IgD-negative memory B cell (primary cell): Measurements from ENCODE around the gene CADPS2. TPM values are rescaled to one million over a fixed set of nuclear protein-coding genes. Genes with fewer than 3 reads are reported as not detected.

Experiments
- H3K27ac Mint-ChIP-seq, 3 donors: one replicate each; pipeline ENCODE4 v1.8.0; 2020 to 2022; ENCODE audit warnings: mild to moderate bottlenecking in 3 of 3, mixed read lengths in 3 of 3, moderate library complexity in 1 of 3
- H3K27me3 Mint-ChIP-seq: one replicate; pipeline ENCODE4 v1.8.0; 2021; ENCODE audit warnings: mixed read lengths
- H3K36me3 Mint-ChIP-seq: one replicate; pipeline ENCODE4 v1.8.0; 2020; ENCODE audit warnings: mild to moderate bottlenecking, mixed read lengths
- H3K4me1 Mint-ChIP-seq, 3 donors: one replicate each; pipeline ENCODE4 v1.8.0; 2020 to 2022; ENCODE audit warnings: mixed read lengths in 3 of 3, mild to moderate bottlenecking in 1 of 3
- H3K4me3 Mint-ChIP-seq, 4 donors: one replicate each; pipeline ENCODE4 v1.8.0; 2020 to 2022; ENCODE audit warnings: mild to moderate bottlenecking in 4 of 4, mixed read lengths in 4 of 4, moderate library complexity in 3 of 4
- H3K9me3 Mint-ChIP-seq, 3 donors: one replicate each; pipeline ENCODE4 v1.8.0; 2020 to 2021; ENCODE audit warnings: mixed read lengths in 3 of 3, mild to moderate bottlenecking in 1 of 3
- polyA plus RNA-seq: library from polyadenylated mRNA; unstranded; fragments of 300-500 nt; fragmentation: Illumina TruSeq; gene quantifications from one replicate; pipeline ENCODE4 v1.2.3, GENCODE V29; 2021

CADPS2 gene
- polyA plus RNA-seq, 1 donor from 2014 or later = not detected

GRCh38 chr7:122619664-122620063 is 266.6 kb downstream of the CADPS2 start:
- no peaks in the 10 kb centered on the region for H3K36me3 Mint-ChIP-seq
- no peak overlapping the region for H3K27ac Mint-ChIP-seq
- no peaks in the 10 kb centered on the region for H3K4me1 Mint-ChIP-seq
- peaks cover 0 to 2% (median 0%) of the 10 kb centered on the region in 3 donors for H3K9me3 Mint-ChIP-seq
- no peak overlapping the region for H3K4me3 Mint-ChIP-seq
- no peaks in the 10 kb centered on the region for H3K27me3 Mint-ChIP-seq

GRCh38 chr7:122618585-122619189 is 267.6 kb downstream of the CADPS2 start:
- Mint-ChIP-seq H3K4me3 (no peak overlapping the region), H3K27me3 (no peaks in the 10 kb centered on the region), H3K9me3 (peaks cover 0 to 2% (median 0%) of the 10 kb centered on the region in 3 donors), H3K36me3 (no peaks in the 10 kb centered on the region), H3K27ac (no peak overlapping the region), H3K4me1 (no peaks in the 10 kb centered on the region)

DNA sequence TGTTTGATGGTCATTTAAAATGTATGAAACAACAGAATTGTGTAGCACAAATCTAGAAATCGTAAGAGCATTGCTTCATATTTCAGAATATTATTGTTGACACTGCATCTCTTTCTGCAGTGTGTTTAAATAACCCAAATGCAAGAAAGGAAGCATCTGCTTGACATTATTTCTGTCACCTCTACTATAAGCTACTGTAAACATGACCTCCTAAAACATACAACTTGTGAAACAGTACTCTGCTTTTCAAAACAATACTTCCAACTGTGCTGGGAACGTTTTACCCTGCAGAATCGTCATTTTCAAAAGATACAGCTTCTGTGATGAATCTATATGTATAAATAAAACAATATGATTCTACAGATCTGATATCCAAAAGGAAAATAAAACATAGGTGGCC is 269.3 kb downstream of the CADPS2 start:
- H3K27me3 Mint-ChIP-seq = no peaks in the 10 kb centered on the region
- H3K27ac Mint-ChIP-seq = no peak overlapping the region
- no peaks in the 10 kb centered on the region for H3K36me3 Mint-ChIP-seq

GRCh38 chr7:122605929-122606328 is 280.3 kb downstream of the CADPS2 start:
- H3K27me3 Mint-ChIP-seq = no peaks in the 10 kb centered on the region
- no peak overlapping the region for H3K27ac Mint-ChIP-seq
- no peak overlapping the region for H3K4me3 Mint-ChIP-seq
- no peaks in the 10 kb centered on the region for H3K4me1 Mint-ChIP-seq
- no peaks in the 10 kb centered on the region for H3K9me3 Mint-ChIP-seq
- no peaks in the 10 kb centered on the region for H3K36me3 Mint-ChIP-seq

More for the DNA sequence above, 269.3 kb downstream of the CADPS2 start:
- Mint-ChIP-seq H3K4me3 (no peak overlapping the region), H3K9me3 (peaks cover 0 to 2% (median 0%) of the 10 kb centered on the region in 3 donors), H3K4me1 (no peaks in the 10 kb centered on the region)

- H3K36me3 Mint-ChIP-seq = no peaks in the 10 kb centered on the region
- H3K9me3 Mint-ChIP-seq = no peaks in the 10 kb centered on the region
- H3K27me3 Mint-ChIP-seq = no peaks in the 10 kb centered on the region
- H3K27ac Mint-ChIP-seq = no peak overlapping the region
- H3K4me3 Mint-ChIP-seq = no peak overlapping the region
- H3K4me1 Mint-ChIP-seq = no peaks in the 10 kb centered on the region
Measured at GRCh38 chr7:122604251-122604650, 282.0 kb downstream of the CADPS2 start.

DNA sequence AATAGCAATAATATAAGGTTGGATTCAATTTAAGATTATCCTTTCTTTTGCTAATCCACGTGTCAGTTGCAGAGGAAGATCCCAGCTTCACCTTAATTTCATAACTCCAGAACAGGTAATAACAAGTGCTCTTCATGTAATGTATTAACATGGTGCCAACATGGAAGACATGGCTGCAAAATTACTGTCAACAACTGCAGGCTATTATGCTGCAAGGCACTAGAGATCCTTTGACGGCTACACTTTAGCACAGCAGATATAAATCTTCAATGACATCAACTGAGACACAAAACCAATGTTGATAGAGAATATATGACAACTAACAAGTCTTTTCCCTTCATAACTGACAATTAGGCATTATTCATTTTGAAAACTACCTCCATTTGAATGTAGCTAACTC is 283.5 kb downstream of the CADPS2 start:
- Mint-ChIP-seq H3K9me3 (no peaks in the 10 kb centered on the region), H3K4me1 (no peaks in the 10 kb centered on the region), H3K4me3 (no peak overlapping the region), H3K27ac (no peak overlapping the region), H3K36me3 (no peaks in the 10 kb centered on the region), H3K27me3 (no peaks in the 10 kb centered on the region)

DNA sequence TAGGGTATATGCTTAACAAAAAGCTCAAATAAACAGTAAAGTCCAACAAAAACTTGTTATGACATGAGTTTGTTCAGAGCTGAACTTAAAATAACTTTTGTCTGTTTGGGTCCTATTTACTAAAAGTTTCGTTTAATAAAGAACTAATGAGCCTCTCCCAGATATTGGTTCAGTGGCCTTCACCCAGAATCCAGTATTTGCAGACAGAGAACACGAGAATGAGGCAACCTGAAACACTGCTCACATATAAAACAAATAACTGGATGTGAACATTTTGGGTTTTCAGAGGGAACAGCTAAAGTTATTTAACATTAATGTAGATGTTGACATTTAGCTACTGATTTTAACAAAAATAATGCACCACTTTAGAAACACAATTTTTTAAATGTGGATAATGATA is 285.6 kb downstream of the CADPS2 start:
- Mint-ChIP-seq H3K27ac (no peak overlapping the region), H3K36me3 (no peaks in the 10 kb centered on the region), H3K4me1 (no peaks in the 10 kb centered on the region)

DNA sequence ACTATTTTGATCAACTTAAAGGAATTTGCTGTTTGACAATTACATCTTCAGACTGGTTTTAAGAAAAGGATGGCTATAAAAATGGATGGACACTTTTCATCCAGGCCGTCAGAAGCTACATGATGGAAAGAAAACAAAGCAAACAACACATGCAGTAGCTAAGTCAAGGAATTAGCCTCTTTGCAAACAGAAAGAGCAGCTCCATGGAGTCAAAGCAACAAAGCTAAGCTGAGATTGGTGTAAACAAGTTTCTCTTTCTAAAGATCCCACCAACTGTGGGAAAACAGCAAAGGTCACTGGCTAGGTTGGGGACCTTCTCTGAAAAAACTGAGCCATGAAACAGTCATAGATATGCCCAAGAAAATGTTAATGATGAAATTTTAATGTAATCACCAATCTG is 286.2 kb downstream of the CADPS2 start:
- Mint-ChIP-seq H3K36me3 (no peaks in the 10 kb centered on the region), H3K27me3 (no peaks in the 10 kb centered on the region), H3K9me3 (no peaks in the 10 kb centered on the region), H3K4me1 (no peaks in the 10 kb centered on the region), H3K4me3 (no peak overlapping the region), H3K27ac (no peak overlapping the region)

More for the DNA sequence above, 285.6 kb downstream of the CADPS2 start:
- no peaks in the 10 kb centered on the region for H3K9me3 Mint-ChIP-seq
- H3K4me3 Mint-ChIP-seq = no peak overlapping the region
- H3K27me3 Mint-ChIP-seq = no peaks in the 10 kb centered on the region

DNA sequence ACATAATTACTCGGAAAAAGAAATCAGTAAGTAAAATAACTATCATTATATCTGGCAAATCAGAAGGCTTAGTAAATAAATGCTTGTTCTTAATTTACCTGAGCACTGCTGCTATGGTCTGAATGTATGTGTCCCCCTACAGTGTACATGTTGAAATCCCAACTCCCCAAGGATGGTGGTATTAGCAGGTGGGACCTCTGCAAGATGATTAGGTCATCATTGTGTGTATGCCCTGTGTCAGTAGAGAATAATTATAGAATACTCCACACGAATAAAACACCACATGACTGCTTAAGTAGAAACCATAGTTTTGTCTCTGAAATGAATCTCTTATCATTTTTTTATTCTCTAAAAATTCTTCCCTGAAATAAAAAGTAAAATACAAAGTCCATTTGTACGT is 289.0 kb downstream of the CADPS2 start:
- H3K4me3 Mint-ChIP-seq = no peak overlapping the region
- H3K9me3 Mint-ChIP-seq = no peaks in the 10 kb centered on the region
- H3K27me3 Mint-ChIP-seq = no peaks in the 10 kb centered on the region
- H3K36me3 Mint-ChIP-seq = no peaks in the 10 kb centered on the region
- H3K4me1 Mint-ChIP-seq = no peaks in the 10 kb centered on the region
- no peak overlapping the region for H3K27ac Mint-ChIP-seq

DNA sequence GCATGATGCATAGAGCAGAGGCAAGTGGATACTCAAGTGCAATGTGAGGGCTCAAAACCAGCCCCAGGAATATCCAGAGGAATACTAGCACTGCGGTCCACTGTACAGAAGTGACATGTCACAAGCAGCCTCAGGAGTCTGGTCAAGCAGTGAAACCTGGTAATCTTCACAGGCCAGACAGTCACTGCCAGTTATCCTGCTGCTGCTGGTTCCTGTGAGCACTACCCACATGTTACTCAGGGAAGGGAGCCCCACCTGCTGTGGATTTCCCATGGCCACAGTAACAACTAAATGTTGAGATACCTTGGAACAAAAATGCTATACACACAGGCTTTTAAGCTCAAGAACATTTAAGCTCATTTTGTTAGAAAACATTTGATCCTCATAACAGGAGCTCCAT is 290.4 kb downstream of the CADPS2 start:
- Mint-ChIP-seq H3K9me3 (peaks cover 0 to 2% (median 0%) of the 10 kb centered on the region in 3 donors), H3K27me3 (no peaks in the 10 kb centered on the region), H3K4me1 (no peaks in the 10 kb centered on the region), H3K27ac (peak overlapping the region in 1 of 3 donors; percentile 12), H3K4me3 (no peak overlapping the region), H3K36me3 (no peaks in the 10 kb centered on the region)

GRCh38 chr7:122588621-122589020 is 297.6 kb downstream of the CADPS2 start:
- Mint-ChIP-seq H3K27ac (no peak overlapping the region), H3K27me3 (no peaks in the 10 kb centered on the region), H3K9me3 (peaks cover 0 to 7% (median 0%) of the 10 kb centered on the region in 3 donors), H3K36me3 (no peaks in the 10 kb centered on the region), H3K4me1 (no peaks in the 10 kb centered on the region), H3K4me3 (no peak overlapping the region)

- H3K9me3 Mint-ChIP-seq = peaks cover 0 to 3% (median 0%) of the 10 kb centered on the region in 3 donors
- no peak overlapping the region for H3K4me3 Mint-ChIP-seq
- H3K36me3 Mint-ChIP-seq = no peaks in the 10 kb centered on the region
- H3K27ac Mint-ChIP-seq = no peak overlapping the region
- H3K4me1 Mint-ChIP-seq = no peaks in the 10 kb centered on the region
- no peaks in the 10 kb centered on the region for H3K27me3 Mint-ChIP-seq
Measured at GRCh38 chr7:122584676-122585251, 301.5 kb downstream of the CADPS2 start.

- no peaks in the 10 kb centered on the region for H3K4me1 Mint-ChIP-seq
- H3K4me3 Mint-ChIP-seq = no peak overlapping the region
- no peaks in the 10 kb centered on the region for H3K27me3 Mint-ChIP-seq
- H3K27ac Mint-ChIP-seq = no peak overlapping the region
- H3K9me3 Mint-ChIP-seq = peaks cover 0 to 2% (median 0%) of the 10 kb centered on the region in 3 donors
- no peaks in the 10 kb centered on the region for H3K36me3 Mint-ChIP-seq
Measured at GRCh38 chr7:122578350-122578749, 307.9 kb downstream of the CADPS2 start.

- peaks cover 0 to 2% (median 0%) of the 10 kb centered on the region in 3 donors for H3K9me3 Mint-ChIP-seq
- no peaks in the 10 kb centered on the region for H3K27me3 Mint-ChIP-seq
- no peak overlapping the region for H3K4me3 Mint-ChIP-seq
- no peaks in the 10 kb centered on the region for H3K4me1 Mint-ChIP-seq
- no peak overlapping the region for H3K27ac Mint-ChIP-seq
- no peaks in the 10 kb centered on the region for H3K36me3 Mint-ChIP-seq
Measured at GRCh38 chr7:122577449-122578003, 308.7 kb downstream of the CADPS2 start.

- no peaks in the 10 kb centered on the region for H3K36me3 Mint-ChIP-seq
- no peaks in the 10 kb centered on the region for H3K4me1 Mint-ChIP-seq
- no peak overlapping the region for H3K4me3 Mint-ChIP-seq
- H3K27me3 Mint-ChIP-seq = no peaks in the 10 kb centered on the region
- H3K27ac Mint-ChIP-seq = no peak overlapping the region
- peaks cover 0 to 2% (median 0%) of the 10 kb centered on the region in 3 donors for H3K9me3 Mint-ChIP-seq
Measured at GRCh38 chr7:122572706-122573105, 313.6 kb downstream of the CADPS2 start.

DNA sequence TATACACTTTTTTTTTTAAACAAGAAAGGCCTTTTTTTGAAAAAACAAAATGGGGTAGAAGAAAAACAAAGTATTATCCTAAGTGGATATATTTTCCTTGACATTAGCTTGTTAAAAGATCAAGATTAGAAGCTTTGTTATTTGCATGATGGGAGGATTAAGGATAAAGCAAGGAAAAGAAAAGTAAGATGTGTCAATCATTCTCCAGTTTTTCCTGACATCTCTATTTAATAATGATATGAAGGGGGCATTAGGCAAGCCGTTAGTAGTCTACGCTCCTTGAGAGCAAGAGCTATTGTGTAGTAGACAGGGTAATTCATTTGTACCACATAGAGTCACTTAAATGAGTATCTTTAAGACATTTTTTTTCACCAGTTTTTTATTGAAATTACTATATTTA is 324.9 kb downstream of the CADPS2 start:
- no peaks in the 10 kb centered on the region for H3K27me3 Mint-ChIP-seq
- H3K36me3 Mint-ChIP-seq = no peaks in the 10 kb centered on the region
- no peak overlapping the region for H3K27ac Mint-ChIP-seq
- H3K9me3 Mint-ChIP-seq = peaks cover 0 to 3% (median 2%) of the 10 kb centered on the region in 3 donors
- H3K4me3 Mint-ChIP-seq = no peak overlapping the region
- no peaks in the 10 kb centered on the region for H3K4me1 Mint-ChIP-seq
